NCI-H1417 treated with DMSO at 0.1 percent for 48 hours (cell line): Measurements from ENCODE around the gene PIP4K2A.
"Not testable (repeated sequence)": the region's sequence is repeated elsewhere in the genome, so short reads cannot be mapped to it uniquely, and the experiment has no call there.

ENCODE experiments used
- DNase-seq: peaks from one replicate; lab custom pipeline; 2025; lab: John Stamatoyannopoulos, UW

PIP4K2A gene

GRCh38 chr10:22554461-22555182, 159.8 kb downstream of the PIP4K2A start:
- DNase-seq, result no peak

DNA sequence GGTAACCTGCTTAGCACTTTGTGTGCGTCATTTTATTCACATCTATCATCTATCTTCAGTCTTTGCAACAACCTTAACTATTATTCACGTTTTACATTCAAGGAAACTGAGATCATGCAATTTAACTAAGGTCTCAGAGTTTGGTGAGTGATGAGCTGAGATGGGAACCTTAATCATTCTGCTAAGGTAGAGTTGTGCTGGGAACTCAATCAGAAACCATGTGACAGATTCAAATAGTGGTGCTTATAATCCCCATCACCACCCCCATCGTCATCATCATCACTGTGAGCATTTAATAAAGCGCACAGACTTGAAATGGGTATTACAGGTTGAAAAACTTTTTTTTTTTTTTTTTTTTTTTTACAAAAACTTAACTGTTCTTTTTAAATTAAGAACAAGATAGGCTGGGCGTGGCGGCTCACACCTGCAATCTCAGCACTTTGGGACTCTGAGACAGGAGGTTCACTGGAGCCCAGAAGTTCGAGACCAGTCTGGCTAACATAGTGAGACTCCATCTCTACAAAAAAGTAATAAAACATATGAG, 160.9 kb downstream of the PIP4K2A start:
- no peak for DNase-seq

- no peak for DNase-seq
Observed at GRCh38 chr10:22552888-22553378, 161.4 kb downstream of the PIP4K2A start.

- DNase-seq, result no peak
Observed at GRCh38 chr10:22551681-22552365, 162.6 kb downstream of the PIP4K2A start.

- no peak for DNase-seq
Observed at GRCh38 chr10:22550732-22551131, 163.6 kb downstream of the PIP4K2A start.

DNA sequence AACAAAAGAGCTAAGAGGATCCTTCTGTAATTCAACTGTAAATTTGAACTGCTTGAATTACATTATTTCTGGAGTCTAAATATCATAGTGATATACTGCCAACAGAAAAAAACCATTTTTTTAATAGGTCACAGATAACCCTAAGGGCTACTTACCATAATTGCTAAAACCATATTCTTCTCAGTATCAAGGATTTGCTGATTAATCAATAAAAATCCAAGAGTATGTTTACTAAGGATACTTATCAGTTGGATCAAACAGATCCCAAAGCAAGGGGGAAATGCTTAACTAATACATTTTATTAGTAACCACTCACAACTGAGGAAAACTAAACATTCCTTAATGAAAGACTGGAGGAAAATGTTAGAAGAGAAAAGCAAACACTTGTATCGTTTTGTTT, 166.0 kb downstream of the PIP4K2A start:
- DNase-seq, result no peak

DNA sequence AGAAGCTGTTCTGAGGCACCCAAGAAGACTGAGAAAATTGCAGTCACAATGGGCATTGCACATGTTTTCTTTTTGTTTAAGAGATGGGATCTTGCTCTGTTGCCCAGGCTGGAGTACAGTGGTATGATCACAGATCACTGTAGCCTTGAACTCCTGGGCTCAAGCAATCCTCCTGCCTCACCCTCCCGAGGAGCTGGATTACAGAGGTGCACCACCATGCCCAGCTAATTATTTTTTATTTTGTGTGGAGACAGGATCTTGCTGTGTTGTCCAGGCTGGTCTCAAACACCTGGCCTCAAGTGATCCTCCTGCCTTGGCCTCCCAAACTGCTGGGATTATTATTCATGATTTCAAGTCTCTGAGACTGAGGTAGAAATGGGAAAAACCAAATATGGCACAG, 168.7 kb downstream of the PIP4K2A start:
- DNase-seq, result no peak

DNA sequence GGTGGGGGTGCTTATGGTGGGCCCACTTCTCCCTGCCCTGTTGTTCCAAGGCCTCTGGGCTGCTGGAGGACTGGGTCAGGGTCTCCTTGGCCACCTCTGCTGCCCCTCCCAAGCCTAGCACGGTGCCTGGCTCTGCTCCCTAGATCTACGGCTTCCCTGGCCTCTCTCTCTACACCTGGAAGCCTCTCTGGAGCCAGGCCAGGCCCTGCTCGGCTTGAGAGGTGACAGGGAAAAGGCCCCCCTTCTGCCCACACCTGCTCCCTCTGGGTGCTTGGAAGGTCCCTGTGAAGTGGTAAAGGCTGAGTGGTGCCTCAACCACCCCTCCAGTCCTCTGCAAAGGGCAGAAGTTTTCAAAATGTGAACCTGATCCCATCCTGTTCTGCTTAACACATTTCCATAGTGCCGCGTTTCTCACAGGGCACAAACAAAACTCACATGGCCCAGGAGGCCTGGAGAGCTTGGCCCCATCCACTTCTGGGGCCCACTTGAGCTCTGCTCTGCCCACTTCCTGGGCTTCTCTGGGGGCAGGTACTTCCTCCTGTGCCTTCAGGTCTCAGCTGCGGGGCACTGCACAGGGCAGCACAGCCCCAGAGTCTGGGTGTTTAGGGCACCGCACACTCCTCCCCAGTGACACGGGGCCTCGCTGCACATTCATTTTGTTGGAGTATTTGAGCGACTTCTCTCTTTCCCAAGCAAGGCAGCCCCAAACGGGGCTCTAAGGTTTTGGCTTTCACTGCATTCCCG, 169.9 kb downstream of the PIP4K2A start:
- DNase-seq, result no peak

- DNase-seq, result no peak
Observed at GRCh38 chr10:22542773-22543172, 171.6 kb downstream of the PIP4K2A start.

- no peak for DNase-seq
Observed at GRCh38 chr10:22541900-22542299, 172.5 kb downstream of the PIP4K2A start.

- DNase-seq, result no peak
Observed at GRCh38 chr10:22539579-22540298, 174.6 kb downstream of the PIP4K2A start.

- DNase-seq, result no peak
Observed at GRCh38 chr10:22537810-22538209, 176.6 kb downstream of the PIP4K2A start.

- DNase-seq, result no peak
Observed at GRCh38 chr10:22536620-22537019, 177.8 kb downstream of the PIP4K2A start.

- DNase-seq, result no peak
Observed at GRCh38 chr10:22534849-22535604, 179.4 kb downstream of the PIP4K2A start.

- no peak for DNase-seq
Observed at GRCh38 chr10:22531441-22531840, 182.9 kb downstream of the PIP4K2A start.

GRCh38 chr10:22531008-22531407, 183.4 kb downstream of the PIP4K2A start:
- no peak for DNase-seq

GRCh38 chr10:22527520-22527919, 186.9 kb downstream of the PIP4K2A start:
- DNase-seq, result no peak

DNA sequence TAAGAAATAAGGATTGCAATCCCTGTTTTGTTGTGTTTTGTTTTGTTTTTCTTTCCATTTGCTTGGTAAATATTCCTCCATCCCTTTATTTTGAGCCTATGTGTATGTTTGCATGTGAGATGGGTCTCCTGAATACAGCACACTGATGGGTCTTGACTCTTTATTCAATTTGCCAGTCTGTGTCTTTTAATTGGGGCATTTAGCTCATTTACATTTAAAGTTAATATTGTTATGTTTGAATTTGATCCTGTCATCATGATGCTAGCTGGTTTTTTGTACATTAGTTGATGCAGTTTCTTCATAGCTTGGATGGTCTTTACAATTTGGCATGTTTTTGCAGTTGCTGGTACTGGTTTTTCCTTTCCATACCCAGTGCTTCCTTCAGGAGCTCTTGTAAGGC, 190.0 kb downstream of the PIP4K2A start:
- not testable (repeated sequence) for DNase-seq

GRCh38 chr10:22520645-22521044, 193.7 kb downstream of the PIP4K2A start:
- DNase-seq, result not testable (repeated sequence)

DNA sequence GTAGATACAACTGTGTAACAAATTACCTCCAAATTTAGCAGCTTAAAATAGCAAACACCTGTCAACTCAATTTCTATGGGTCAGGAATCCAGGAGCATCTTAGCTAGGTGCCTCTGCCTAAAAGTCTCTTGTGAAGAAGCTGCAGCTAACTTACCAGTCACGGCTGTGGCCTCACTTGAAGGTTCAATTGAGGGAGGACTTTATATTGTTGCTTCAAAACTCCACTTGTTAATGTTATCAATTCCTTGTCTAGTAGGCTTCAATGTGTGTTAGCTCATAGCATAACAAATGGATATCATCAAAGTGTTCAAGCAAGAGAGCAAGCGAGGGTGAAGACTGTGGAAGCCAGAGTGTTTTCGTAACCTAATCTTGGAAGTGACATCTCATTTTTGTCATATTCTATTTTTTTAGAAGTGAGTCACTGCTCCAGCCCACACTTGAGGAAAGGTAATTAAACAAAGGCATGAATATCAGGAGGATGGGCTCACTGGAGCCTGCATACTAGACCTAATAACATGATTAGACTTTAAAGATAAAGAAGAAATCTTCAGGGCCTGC, 196.1 kb downstream of the PIP4K2A start:
- no peak for DNase-seq

GRCh38 chr10:22515009-22515408, 199.4 kb downstream of the PIP4K2A start:
- no peak for DNase-seq
